Measurements from ENCODE around the gene EEIG1. TPM values are rescaled to one million over a fixed set of nuclear protein-coding genes. Genes with fewer than 3 reads are reported as not detected.

EEIG1 gene
- total and polyA plus RNA-seq, 2 experiments from 2014 or later, result 11.2 to 22.4 TPM

DNA sequence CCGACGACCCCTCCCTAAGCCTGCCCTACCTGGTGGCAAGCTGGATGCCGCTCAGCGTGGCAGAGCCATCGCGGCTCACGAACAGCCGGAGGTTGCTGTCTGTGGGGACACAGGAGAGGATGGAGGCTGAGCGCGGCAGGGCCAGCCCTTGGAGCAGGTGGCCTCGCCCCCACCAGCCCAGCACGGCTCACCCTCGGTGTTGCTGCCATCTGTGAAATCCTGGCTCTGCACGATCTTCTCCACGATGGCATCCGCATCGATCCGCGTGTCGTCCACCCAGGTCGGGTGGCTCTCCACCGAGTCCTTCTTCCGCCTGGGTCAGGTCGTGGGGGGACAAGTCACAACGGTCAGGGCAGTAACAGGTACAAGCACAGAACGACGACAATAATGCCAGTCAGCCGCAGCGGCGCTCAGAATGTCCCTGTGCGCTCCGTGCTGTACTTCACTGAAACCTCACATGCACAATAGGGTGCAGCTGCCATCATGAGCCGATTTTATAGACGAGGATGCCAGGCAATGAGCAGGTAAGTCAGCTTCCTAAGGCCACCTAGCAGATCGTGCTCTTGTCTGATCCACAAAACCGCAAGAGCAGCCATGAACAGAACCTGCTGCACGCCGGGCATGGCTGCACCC, 36.1 kb downstream of the EEIG1 start:
- H3K4me1 Mint-ChIP-seq, result peaks cover 33% of the 10 kb centered on the region
- H3K4me3 ChIP-seq, result no peak overlapping the region
- no peaks in the 10 kb centered on the region for H3K36me3 ChIP-seq (ENCODE audit: insufficient read depth)
- ATAC-seq, result no peak
- peaks cover 19% of the 10 kb centered on the region for H3K4me1 ChIP-seq (ENCODE audit: insufficient read depth)
- no peak overlapping the region for H3K4me3 Mint-ChIP-seq
- peaks cover 22% of the 10 kb centered on the region for H3F3A ChIP-seq (replicated peaks; ENCODE audit: low read depth)
- no peak overlapping the region for H3K4me2 ChIP-seq
- peaks cover 26% of the 10 kb centered on the region for H3K27me3 Mint-ChIP-seq (ENCODE audit: insufficient read depth, low read depth, poor library complexity)
- no peak for DNase-seq (ENCODE audit: low spot score)
- no peaks in the 10 kb centered on the region for H3K9me2 ChIP-seq (ENCODE audit: insufficient read depth)
- no peaks in the 10 kb centered on the region for H3K9me3 Mint-ChIP-seq
- H3K27ac Mint-ChIP-seq, result no peak overlapping the region
- H3K27me3 ChIP-seq (ENCODE audit: insufficient read depth), result no peaks in the 10 kb centered on the region
- H3K79me2 ChIP-seq (replicated peaks; ENCODE audit: insufficient read depth), result no peaks in the 10 kb centered on the region
- peaks cover 43% of the 10 kb centered on the region for H3K36me3 Mint-ChIP-seq (ENCODE audit: low read depth)
- H3K27ac ChIP-seq (ENCODE audit: low read depth), result 0 out of 2 replicates have a peak overlapping the region, but pooled peaks have one; percentile 92
- H4K20me1 ChIP-seq (replicated peaks; ENCODE audit: insufficient read depth), result no peaks in the 10 kb centered on the region; the same call in 1 of the 2 replicates
- TF ChIP-seq ZNF114 (CRISPR knock-in tag; IDR thresholded peaks at IDR 0.05) (no peak), JUNB (IDR thresholded peaks at IDR 0.05; ENCODE audit: unreplicated experiment) (no peak), ZNF331 (CRISPR knock-in tag; IDR thresholded peaks at IDR 0.05; ENCODE audit: low read depth) (no peak), POLR2AphosphoS5 (IDR thresholded peaks at IDR 0.05; ENCODE audit: low read depth) (no peak), EZH2 (IDR thresholded peaks at IDR 0.05; ENCODE audit: low read depth, unreplicated experiment) (no peak), EZH2phosphoT487 (IDR thresholded peaks at IDR 0.05; ENCODE audit: unreplicated experiment) (no peak), NANOG (IDR thresholded peaks at IDR 0.05; ENCODE audit: borderline replicate concordance) (no peak), STAT1 (IDR thresholded peaks at IDR 0.05; ENCODE audit: unreplicated experiment) (no peak), CREB1 (CRISPR knock-in tag; IDR thresholded peaks at IDR 0.05; ENCODE audit: low read depth) (no peak)
- TF ChIP-seq, protein P1, sequence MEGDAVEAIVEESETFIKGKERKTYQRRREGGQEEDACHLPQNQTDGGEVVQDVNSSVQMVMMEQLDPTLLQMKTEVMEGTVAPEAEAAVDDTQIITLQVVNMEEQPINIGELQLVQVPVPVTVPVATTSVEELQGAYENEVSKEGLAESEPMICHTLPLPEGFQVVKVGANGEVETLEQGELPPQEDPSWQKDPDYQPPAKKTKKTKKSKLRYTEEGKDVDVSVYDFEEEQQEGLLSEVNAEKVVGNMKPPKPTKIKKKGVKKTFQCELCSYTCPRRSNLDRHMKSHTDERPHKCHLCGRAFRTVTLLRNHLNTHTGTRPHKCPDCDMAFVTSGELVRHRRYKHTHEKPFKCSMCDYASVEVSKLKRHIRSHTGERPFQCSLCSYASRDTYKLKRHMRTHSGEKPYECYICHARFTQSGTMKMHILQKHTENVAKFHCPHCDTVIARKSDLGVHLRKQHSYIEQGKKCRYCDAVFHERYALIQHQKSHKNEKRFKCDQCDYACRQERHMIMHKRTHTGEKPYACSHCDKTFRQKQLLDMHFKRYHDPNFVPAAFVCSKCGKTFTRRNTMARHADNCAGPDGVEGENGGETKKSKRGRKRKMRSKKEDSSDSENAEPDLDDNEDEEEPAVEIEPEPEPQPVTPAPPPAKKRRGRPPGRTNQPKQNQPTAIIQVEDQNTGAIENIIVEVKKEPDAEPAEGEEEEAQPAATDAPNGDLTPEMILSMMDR (conservative IDR thresholded peaks at IDR 0.05; ENCODE audit: low read depth in 2 of 2), result no peak
- TF ChIP-seq, protein P2, sequence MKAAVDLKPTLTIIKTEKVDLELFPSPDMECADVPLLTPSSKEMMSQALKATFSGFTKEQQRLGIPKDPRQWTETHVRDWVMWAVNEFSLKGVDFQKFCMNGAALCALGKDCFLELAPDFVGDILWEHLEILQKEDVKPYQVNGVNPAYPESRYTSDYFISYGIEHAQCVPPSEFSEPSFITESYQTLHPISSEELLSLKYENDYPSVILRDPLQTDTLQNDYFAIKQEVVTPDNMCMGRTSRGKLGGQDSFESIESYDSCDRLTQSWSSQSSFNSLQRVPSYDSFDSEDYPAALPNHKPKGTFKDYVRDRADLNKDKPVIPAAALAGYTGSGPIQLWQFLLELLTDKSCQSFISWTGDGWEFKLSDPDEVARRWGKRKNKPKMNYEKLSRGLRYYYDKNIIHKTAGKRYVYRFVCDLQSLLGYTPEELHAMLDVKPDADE (IDR thresholded peaks at IDR 0.05), result no peak
- TF ChIP-seq, protein P3, sequence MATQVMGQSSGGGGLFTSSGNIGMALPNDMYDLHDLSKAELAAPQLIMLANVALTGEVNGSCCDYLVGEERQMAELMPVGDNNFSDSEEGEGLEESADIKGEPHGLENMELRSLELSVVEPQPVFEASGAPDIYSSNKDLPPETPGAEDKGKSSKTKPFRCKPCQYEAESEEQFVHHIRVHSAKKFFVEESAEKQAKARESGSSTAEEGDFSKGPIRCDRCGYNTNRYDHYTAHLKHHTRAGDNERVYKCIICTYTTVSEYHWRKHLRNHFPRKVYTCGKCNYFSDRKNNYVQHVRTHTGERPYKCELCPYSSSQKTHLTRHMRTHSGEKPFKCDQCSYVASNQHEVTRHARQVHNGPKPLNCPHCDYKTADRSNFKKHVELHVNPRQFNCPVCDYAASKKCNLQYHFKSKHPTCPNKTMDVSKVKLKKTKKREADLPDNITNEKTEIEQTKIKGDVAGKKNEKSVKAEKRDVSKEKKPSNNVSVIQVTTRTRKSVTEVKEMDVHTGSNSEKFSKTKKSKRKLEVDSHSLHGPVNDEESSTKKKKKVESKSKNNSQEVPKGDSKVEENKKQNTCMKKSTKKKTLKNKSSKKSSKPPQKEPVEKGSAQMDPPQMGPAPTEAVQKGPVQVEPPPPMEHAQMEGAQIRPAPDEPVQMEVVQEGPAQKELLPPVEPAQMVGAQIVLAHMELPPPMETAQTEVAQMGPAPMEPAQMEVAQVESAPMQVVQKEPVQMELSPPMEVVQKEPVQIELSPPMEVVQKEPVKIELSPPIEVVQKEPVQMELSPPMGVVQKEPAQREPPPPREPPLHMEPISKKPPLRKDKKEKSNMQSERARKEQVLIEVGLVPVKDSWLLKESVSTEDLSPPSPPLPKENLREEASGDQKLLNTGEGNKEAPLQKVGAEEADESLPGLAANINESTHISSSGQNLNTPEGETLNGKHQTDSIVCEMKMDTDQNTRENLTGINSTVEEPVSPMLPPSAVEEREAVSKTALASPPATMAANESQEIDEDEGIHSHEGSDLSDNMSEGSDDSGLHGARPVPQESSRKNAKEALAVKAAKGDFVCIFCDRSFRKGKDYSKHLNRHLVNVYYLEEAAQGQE (IDR thresholded peaks at IDR 0.05; ENCODE audit: unreplicated experiment), result no peak
- TF ChIP-seq, protein P4, sequence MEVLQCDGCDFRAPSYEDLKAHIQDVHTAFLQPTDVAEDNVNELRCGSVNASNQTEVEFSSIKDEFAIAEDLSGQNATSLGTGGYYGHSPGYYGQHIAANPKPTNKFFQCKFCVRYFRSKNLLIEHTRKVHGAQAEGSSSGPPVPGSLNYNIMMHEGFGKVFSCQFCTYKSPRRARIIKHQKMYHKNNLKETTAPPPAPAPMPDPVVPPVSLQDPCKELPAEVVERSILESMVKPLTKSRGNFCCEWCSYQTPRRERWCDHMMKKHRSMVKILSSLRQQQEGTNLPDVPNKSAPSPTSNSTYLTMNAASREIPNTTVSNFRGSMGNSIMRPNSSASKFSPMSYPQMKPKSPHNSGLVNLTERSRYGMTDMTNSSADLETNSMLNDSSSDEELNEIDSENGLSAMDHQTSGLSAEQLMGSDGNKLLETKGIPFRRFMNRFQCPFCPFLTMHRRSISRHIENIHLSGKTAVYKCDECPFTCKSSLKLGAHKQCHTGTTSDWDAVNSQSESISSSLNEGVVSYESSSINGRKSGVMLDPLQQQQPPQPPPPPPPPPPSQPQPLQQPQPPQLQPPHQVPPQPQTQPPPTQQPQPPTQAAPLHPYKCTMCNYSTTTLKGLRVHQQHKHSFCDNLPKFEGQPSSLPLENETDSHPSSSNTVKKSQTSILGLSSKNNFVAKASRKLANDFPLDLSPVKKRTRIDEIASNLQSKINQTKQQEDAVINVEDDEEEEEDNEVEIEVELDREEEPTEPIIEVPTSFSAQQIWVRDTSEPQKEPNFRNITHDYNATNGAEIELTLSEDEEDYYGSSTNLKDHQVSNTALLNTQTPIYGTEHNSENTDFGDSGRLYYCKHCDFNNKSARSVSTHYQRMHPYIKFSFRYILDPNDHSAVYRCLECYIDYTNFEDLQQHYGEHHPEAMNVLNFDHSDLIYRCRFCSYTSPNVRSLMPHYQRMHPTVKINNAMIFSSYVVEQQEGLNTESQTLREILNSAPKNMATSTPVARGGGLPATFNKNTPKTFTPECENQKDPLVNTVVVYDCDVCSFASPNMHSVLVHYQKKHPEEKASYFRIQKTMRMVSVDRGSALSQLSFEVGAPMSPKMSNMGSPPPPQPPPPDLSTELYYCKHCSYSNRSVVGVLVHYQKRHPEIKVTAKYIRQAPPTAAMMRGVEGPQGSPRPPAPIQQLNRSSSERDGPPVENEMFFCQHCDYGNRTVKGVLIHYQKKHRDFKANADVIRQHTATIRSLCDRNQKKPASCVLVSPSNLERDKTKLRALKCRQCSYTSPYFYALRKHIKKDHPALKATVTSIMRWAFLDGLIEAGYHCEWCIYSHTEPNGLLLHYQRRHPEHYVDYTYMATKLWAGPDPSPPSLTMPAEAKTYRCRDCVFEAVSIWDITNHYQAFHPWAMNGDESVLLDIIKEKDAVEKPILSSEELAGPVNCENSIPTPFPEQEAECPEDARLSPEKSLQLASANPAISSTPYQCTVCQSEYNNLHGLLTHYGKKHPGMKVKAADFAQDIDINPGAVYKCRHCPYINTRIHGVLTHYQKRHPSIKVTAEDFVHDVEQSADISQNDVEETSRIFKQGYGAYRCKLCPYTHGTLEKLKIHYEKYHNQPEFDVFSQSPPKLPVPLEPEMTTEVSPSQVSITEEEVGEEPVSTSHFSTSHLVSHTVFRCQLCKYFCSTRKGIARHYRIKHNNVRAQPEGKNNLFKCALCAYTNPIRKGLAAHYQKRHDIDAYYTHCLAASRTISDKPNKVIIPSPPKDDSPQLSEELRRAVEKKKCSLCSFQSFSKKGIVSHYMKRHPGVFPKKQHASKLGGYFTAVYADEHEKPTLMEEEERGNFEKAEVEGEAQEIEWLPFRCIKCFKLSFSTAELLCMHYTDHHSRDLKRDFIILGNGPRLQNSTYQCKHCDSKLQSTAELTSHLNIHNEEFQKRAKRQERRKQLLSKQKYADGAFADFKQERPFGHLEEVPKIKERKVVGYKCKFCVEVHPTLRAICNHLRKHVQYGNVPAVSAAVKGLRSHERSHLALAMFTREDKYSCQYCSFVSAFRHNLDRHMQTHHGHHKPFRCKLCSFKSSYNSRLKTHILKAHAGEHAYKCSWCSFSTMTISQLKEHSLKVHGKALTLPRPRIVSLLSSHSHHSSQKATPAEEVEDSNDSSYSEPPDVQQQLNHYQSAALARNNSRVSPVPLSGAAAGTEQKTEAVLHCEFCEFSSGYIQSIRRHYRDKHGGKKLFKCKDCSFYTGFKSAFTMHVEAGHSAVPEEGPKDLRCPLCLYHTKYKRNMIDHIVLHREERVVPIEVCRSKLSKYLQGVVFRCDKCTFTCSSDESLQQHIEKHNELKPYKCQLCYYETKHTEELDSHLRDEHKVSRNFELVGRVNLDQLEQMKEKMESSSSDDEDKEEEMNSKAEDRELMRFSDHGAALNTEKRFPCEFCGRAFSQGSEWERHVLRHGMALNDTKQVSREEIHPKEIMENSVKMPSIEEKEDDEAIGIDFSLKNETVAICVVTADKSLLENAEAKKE (CRISPR knock-in tag; IDR thresholded peaks at IDR 0.05), result no peak
- H2AFZ ChIP-seq, result no peak overlapping the region
